Right lung (tissue), 5 donors: ENCODE results near the gene TTC12. TPM values are rescaled to one million over a fixed set of nuclear protein-coding genes. Genes with fewer than 3 reads are reported as not detected.
A peak's percentile ranks its signal among the peaks of the same experiment; 100 is the strongest.

Experiments used
- DNase-seq, 2 donors: peaks; one replicate each; pipeline ENCODE4 v3.0.0-alpha.2; 2013
- polyA plus RNA-seq, 5 donors: library from polyadenylated mRNA; unstranded; fragments of 120-200 nt; gene quantifications; one replicate each; pipeline versions ENCODE4 v1.2.1 to v1.2.3, GENCODE V29; 2013; ENCODE audit warnings: inconsistent platforms in 1 of 5, low replicate concordance in 1 of 5; ENCODE audit not compliant: insufficient read length in 5 of 5, insufficient read depth in 1 of 5

TTC12 gene
- polyA plus RNA-seq, 5 donors: 20.3 to 44.4 (median 40.8) TPM

GRCh38 chr11:113373306-113373705, 58.9 kb downstream of the TTC12 start:
- DNase-seq: no peak

- DNase-seq: no peak
Observed at GRCh38 chr11:113373981-113374560, 59.7 kb downstream of the TTC12 start.

GRCh38 chr11:113375402-113375801, 61.0 kb downstream of the TTC12 start:
- no peak for DNase-seq

- DNase-seq: peak in 1 of 2 donors; percentile 18
Observed at GRCh38 chr11:113376156-113376555, 61.8 kb downstream of the TTC12 start.

- DNase-seq: no peak
Observed at GRCh38 chr11:113377681-113378412, 63.5 kb downstream of the TTC12 start.

- DNase-seq: no peak
Observed at GRCh38 chr11:113378692-113379091, 64.3 kb downstream of the TTC12 start.

GRCh38 chr11:113382121-113382520, 67.7 kb downstream of the TTC12 start:
- DNase-seq: no peak

GRCh38 chr11:113384551-113384950, 70.2 kb downstream of the TTC12 start:
- peak in 1 of 2 donors; percentile 10 for DNase-seq

- DNase-seq: no peak
Observed at GRCh38 chr11:113385749-113386148, 71.4 kb downstream of the TTC12 start.

GRCh38 chr11:113386866-113387265, 72.5 kb downstream of the TTC12 start:
- DNase-seq: no peak

- DNase-seq: peak in 1 of 2 donors; percentile 6
Observed at GRCh38 chr11:113387605-113388211, 73.3 kb downstream of the TTC12 start, which contains the start of gene ANKK1. Gene ANKK1 (plus strand): TSS chr11:113387779. CDS start chr11:113387885, 106 bp downstream.

- no peak for DNase-seq
Observed at GRCh38 chr11:113389272-113389671, 74.9 kb downstream of the TTC12 start.

- no peak for DNase-seq
Observed at GRCh38 chr11:113392236-113392921, 78.0 kb downstream of the TTC12 start.

- no peak for DNase-seq
Observed at GRCh38 chr11:113393501-113393985, 79.2 kb downstream of the TTC12 start.

- DNase-seq: no peak
Observed at GRCh38 chr11:113394919-113395318, 80.5 kb downstream of the TTC12 start.

GRCh38 chr11:113395782-113396336, 81.5 kb downstream of the TTC12 start:
- no peak for DNase-seq

GRCh38 chr11:113396690-113397089, 82.3 kb downstream of the TTC12 start:
- DNase-seq: no peak

GRCh38 chr11:113397212-113397611, 82.8 kb downstream of the TTC12 start:
- DNase-seq: no peak

- DNase-seq: no peak
Observed at GRCh38 chr11:113397821-113398220, 83.4 kb downstream of the TTC12 start.

GRCh38 chr11:113398669-113399430, 84.5 kb downstream of the TTC12 start:
- DNase-seq: no peak

GRCh38 chr11:113400631-113401230, 86.3 kb downstream of the TTC12 start:
- no peak for DNase-seq
